ENCODE results near the gene ING3.

The ING3 gene

GRCh38 chr7:120950539-120951308 is at the start of gene ING3:
ING3 (plus strand) TSS chr7:120950777; CDS start chr7:120950897, 120 bp downstream.
- peak; percentile 97 for DNase-seq

GRCh38 chr7:120915314-120916105 is 35.1 kb upstream of the ING3 start:
- DNase-seq = no peak

- DNase-seq = no peak
Measured at GRCh38 chr7:120916121-120916520, 34.5 kb upstream of the ING3 start.

GRCh38 chr7:120916538-120916937 is 34.0 kb upstream of the ING3 start:
- no peak for DNase-seq

- DNase-seq = no peak
Measured at GRCh38 chr7:120919466-120919865, 31.1 kb upstream of the ING3 start.

- DNase-seq = no peak
Measured at GRCh38 chr7:120920034-120920433, 30.5 kb upstream of the ING3 start.

GRCh38 chr7:120920591-120921274 is 29.8 kb upstream of the ING3 start:
- peak; percentile 73 for DNase-seq

- no peak for DNase-seq
Measured at GRCh38 chr7:120924837-120925236, 25.7 kb upstream of the ING3 start.

GRCh38 chr7:120925392-120925791 is 25.2 kb upstream of the ING3 start:
- DNase-seq = no peak

GRCh38 chr7:120926943-120927346 is 23.6 kb upstream of the ING3 start:
- DNase-seq = no peak

- no peak for DNase-seq
Measured at GRCh38 chr7:120927454-120928103, 23.0 kb upstream of the ING3 start.

GRCh38 chr7:120931243-120931642 is 19.3 kb upstream of the ING3 start:
- DNase-seq = no peak

- no peak for DNase-seq
Measured at GRCh38 chr7:120933475-120933874, 17.1 kb upstream of the ING3 start.

GRCh38 chr7:120939345-120939744 is 11.2 kb upstream of the ING3 start:
- DNase-seq = no peak

- DNase-seq = no peak
Measured at GRCh38 chr7:120941064-120941463, 9.5 kb upstream of the ING3 start.

- DNase-seq = no peak
Measured at GRCh38 chr7:120941856-120942255, 8.7 kb upstream of the ING3 start.

- DNase-seq = no peak
Measured at GRCh38 chr7:120942861-120943260, 7.7 kb upstream of the ING3 start.

GRCh38 chr7:120944826-120945562 is 5.6 kb upstream of the ING3 start:
- no peak for DNase-seq

GRCh38 chr7:120947980-120948379 is 2.6 kb upstream of the ING3 start:
- DNase-seq = no peak

GRCh38 chr7:120949393-120949911 is 1.1 kb upstream of the ING3 start:
- no peak for DNase-seq

- DNase-seq = no peak
Measured at GRCh38 chr7:120949998-120950538, 509 bp upstream of the ING3 start.

GRCh38 chr7:120951309-120951699 is 727 bp downstream of the ING3 start:
- no peak for DNase-seq

All from NCI-H2171 (cell line).